ENCODE measurements around the gene EZR. TPM values are rescaled to one million over a fixed set of nuclear protein-coding genes. Genes with fewer than 3 reads are reported as not detected.

Gene EZR
- total and polyA plus RNA-seq, 10 of the 15 experiments (the other 5 are each of a cell fraction or from before 2014, with no cell fraction given) = 79.1 to 282 (median 161) TPM

GRCh38 chr6:158807515-158808441 is 11.4 kb downstream of the EZR start:
- peaks cover 4 to 14% of the 10 kb centered on the region in 2 experiments for H3K36me3 ChIP-seq (ENCODE audit: control insufficient read depth in 2 of 2, insufficient read depth in 2 of 2, low read length in 1 of 2)
- H3K9me3 ChIP-seq (replicated peaks; ENCODE audit: control insufficient read depth, insufficient read depth, low read length) = no peaks in the 10 kb centered on the region
- DNase-seq (ENCODE audit: low read depth, low spot score) (no peak), FAIRE-seq (no peak), ATAC-seq (peak; percentile 28)
- no peak overlapping the region for H2AFZ ChIP-seq (ENCODE audit: control insufficient read depth, low read depth, low read length)
- H4K20me1 ChIP-seq (ENCODE audit: control insufficient read depth, insufficient read depth) = no peaks in the 10 kb centered on the region
- ChIA-PET CTCF (interaction anchor here (0.5 to 5.2 kb wide), 13 partner anchors 9 to 163 kb away, joined by 3 to 45 read pairs (median 5); partner anchors contain the start of gene EZR), POLR2A (interaction anchor here (0.7 to 3.5 kb wide), 8 partner anchors 9 to 232 kb away, joined by 3 to 21 read pairs (median 5); no protein-coding TSS in a partner anchor), RAD21 (ENCODE audit: unreplicated experiment) (interaction anchor here (1.3 to 4.1 kb wide), 10 partner anchors 9 to 62 kb away, joined by 3 to 36 read pairs (median 6); partner anchors contain the start of gene EZR), SMC1A (ENCODE audit: uncharacterized antibody, unreplicated experiment) (interaction anchor here (0.8 to 5.6 kb wide), 14 partner anchors 9 to 299 kb away, joined by 3 to 73 read pairs (median 5); no protein-coding TSS in a partner anchor)
- H3K4me2 ChIP-seq (ENCODE audit: control insufficient read depth, insufficient read depth) = peak overlapping the region; percentile 93
- peak overlapping the region; percentile 72 for H3K27ac ChIP-seq (ENCODE audit: control insufficient read depth, insufficient read depth)
- H3K9ac ChIP-seq (ENCODE audit: control insufficient read depth, insufficient read depth, low read length) = peak overlapping the region; percentile 30; the same call in 1 of the 2 replicates
- peaks cover 95% of the 10 kb centered on the region for H3K79me2 ChIP-seq (ENCODE audit: control insufficient read depth, insufficient read depth, low read length)
- intact Hi-C loops (cut with micrococcal nuclease; ENCODE audit: unreplicated experiment) (no loop called here), in situ Hi-C loops (cut with MboI) (no loop called here)
- no peaks in the 10 kb centered on the region for H3K27me3 ChIP-seq (replicated peaks in 1 of 2; ENCODE audit: control insufficient read depth in 2 of 2, insufficient read depth in 2 of 2, low read length in 1 of 2)
- peak overlapping the region; percentile 50; the same call in 1 of the 2 replicates for H3K4me3 ChIP-seq
- BruUV-seq (replicated peaks) = no TSS peak
- under 1% methylated on average over 8 of the region's 8 CpGs for WGBS (ENCODE audit: insufficient coverage, insufficient replicate concordance, low lambda C conversion rate, missing lambda C conversion rate)
- peaks cover 72% of the 10 kb centered on the region for H3K4me1 ChIP-seq (ENCODE audit: control insufficient read depth, insufficient read depth, low read length)
- TF ChIP-seq NRF1 (conservative IDR thresholded peaks at IDR 0.05; ENCODE audit: low read depth, low read length) = no peak
- no peak for TF ChIP-seq IRF3 (IDR thresholded peaks at IDR 0.05)
- no peak for TF ChIP-seq BCLAF1 (IDR thresholded peaks at IDR 0.05)
- no peak for TF ChIP-seq MEF2B (IDR thresholded peaks at IDR 0.05; ENCODE audit: partially characterized antibody, poor library complexity, severe bottlenecking)
- no peak for TF ChIP-seq FOXK2 (IDR thresholded peaks at IDR 0.05)
- peak; percentile 80 for TF ChIP-seq MXI1 (IDR thresholded peaks at IDR 0.05; ENCODE audit: low read depth, low read length)
- TF ChIP-seq HSF1 (IDR thresholded peaks at IDR 0.05; ENCODE audit: low read depth, low read length) = no peak
- TF ChIP-seq ZNF687 (IDR thresholded peaks at IDR 0.05) = 0 out of 2 replicates have a peak, but pooled peaks have one; percentile 28
- peak; percentile 66 for TF ChIP-seq POLR2AphosphoS5 (IDR thresholded peaks at IDR 0.05; ENCODE audit: low read length)
- no peak for TF ChIP-seq KDM1A (IDR thresholded peaks at IDR 0.05; ENCODE audit: borderline replicate concordance)
- no peak for TF ChIP-seq SREBF1 (IDR thresholded peaks at IDR 0.05; ENCODE audit: low read length)
- TF ChIP-seq POLR2A (IDR thresholded peaks at IDR 0.05; ENCODE audit: low read depth, low read length) = peak; percentile 24; the same call in 1 of the 2 replicates
- no peak for TF ChIP-seq NBN (IDR thresholded peaks at IDR 0.05)
